Measurements from ENCODE around the gene PIP4P1. TPM values are rescaled to one million over a fixed set of nuclear protein-coding genes. Genes with fewer than 3 reads are reported as not detected.
"Not testable (repeated sequence)": the region's sequence is repeated elsewhere in the genome, so short reads cannot be mapped to it uniquely, and the experiment has no call there.

Gene PIP4P1
- total RNA-seq: 24.1 TPM

DNA sequence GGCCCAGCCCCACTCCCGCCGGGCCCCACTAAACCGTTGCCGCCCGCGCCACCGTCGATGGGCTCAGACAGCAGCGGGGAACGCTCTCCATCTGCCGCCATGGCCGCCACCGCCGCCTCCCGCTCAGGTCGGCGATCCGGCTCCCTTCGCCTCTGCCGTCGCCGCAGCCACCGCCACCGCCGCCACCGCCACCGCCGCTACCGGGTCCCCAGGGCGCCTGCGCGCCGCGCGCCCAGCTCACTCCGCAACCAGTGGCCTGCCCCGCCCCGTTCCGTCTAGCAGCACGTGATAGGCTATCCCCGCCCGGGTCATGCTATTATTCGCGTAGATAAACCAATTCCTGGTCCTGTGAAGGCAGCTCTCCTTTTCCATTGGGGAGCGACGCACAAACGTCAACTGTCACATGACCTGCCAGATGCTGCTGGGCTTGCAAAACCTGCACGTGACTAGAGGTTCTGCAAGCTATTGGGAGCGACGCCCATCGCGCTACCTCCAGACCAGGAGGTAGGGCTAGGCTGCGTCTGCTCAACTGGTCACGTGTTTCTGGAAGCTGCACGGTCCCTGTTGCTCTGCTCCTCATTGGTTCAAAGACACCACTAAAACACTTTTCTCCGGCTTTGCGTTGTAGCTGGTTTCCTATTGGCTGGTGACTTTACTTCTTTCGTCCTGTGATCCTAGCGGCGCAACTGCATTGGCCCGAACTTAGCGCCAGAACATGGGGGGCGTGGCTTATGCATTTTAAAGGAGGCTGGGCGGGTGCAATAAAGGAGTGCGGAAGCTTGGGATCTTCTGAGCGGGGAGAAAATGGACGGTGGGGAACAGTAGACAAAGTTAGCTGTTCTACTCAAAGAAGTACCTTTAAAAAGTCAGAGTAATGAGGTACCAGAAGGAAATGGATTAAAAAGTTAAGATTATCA lies at the start of gene PIP4P1:
TSS of gene PIP4P1 (minus strand) at position 210 of the 917 bp plus-strand sequence. CDS start at position 101, 109 bp downstream.
- intact Hi-C loops (cut with DNase I): loop anchor here (5.0 to 10.0 kb wide), 3 partner anchors 119 to 221 kb away; partner anchors contain the start of genes PARP2 and RNASE4
- Histone ChIP-seq H3K4me1 (peaks cover 38% of the 10 kb centered on the region), H3K27ac (peak within 1 kb of the TSS; percentile 98), H3K9me3 (no peaks in the 10 kb centered on the region), H3K4me3 (peak within 1 kb of the TSS; percentile 88 to 98), H3K36me3 (peaks cover 0 to 39% of the 10 kb centered on the region in 2 donors), H3K27me3 (no peaks in the 10 kb centered on the region)
- peak; percentile 100 for DNase-seq (ENCODE audit: extremely low spot score in 2 of 2)
- TF ChIP-seq, protein P1, sequence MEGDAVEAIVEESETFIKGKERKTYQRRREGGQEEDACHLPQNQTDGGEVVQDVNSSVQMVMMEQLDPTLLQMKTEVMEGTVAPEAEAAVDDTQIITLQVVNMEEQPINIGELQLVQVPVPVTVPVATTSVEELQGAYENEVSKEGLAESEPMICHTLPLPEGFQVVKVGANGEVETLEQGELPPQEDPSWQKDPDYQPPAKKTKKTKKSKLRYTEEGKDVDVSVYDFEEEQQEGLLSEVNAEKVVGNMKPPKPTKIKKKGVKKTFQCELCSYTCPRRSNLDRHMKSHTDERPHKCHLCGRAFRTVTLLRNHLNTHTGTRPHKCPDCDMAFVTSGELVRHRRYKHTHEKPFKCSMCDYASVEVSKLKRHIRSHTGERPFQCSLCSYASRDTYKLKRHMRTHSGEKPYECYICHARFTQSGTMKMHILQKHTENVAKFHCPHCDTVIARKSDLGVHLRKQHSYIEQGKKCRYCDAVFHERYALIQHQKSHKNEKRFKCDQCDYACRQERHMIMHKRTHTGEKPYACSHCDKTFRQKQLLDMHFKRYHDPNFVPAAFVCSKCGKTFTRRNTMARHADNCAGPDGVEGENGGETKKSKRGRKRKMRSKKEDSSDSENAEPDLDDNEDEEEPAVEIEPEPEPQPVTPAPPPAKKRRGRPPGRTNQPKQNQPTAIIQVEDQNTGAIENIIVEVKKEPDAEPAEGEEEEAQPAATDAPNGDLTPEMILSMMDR (IDR thresholded peaks at IDR 0.05): peak in 1 of 3 experiments; percentile 16
- TF ChIP-seq POLR2A (IDR thresholded peaks at IDR 0.05) (peak in 1 of 2 donors; percentile 90), POLR2AphosphoS5 (IDR thresholded peaks at IDR 0.05; ENCODE audit: insufficient read depth in 1 of 2, low read depth in 1 of 2) (peak; percentile 91 to 99)

DNA sequence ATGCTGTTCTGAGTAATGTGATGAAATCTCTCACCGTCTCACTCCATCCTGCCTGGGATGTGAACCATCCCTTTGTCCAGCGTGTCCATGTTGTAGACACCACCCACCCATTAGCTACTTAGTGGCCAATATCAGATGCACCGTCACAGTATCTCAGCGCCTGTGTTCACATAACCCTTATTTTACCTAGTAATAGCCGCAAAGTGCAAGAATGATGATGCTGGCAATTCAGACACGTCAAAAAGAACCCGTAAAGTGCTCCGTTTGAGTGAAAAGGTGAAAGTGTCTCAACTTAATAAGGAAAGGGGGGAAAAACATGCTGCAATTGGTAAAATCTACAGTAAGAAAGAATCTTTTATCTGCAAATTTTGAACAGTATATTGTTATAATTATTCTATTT lies 47.1 kb upstream of the PIP4P1 start:
- intact Hi-C loops (cut with DNase I): no loop called here
- TF ChIP-seq POLR2A (IDR thresholded peaks at IDR 0.05) (no peak), POLR2AphosphoS5 (IDR thresholded peaks at IDR 0.05; ENCODE audit: insufficient read depth in 1 of 2, low read depth in 1 of 2) (no peak)
- TF ChIP-seq, protein P1 (IDR thresholded peaks at IDR 0.05): no peak
- Histone ChIP-seq H3K27ac (no peak overlapping the region), H3K36me3 (no peaks in the 10 kb centered on the region), H3K4me1 (no peaks in the 10 kb centered on the region), H3K27me3 (no peaks in the 10 kb centered on the region), H3K9me3 (no peaks in the 10 kb centered on the region), H3K4me3 (no peak overlapping the region)
- no peak for DNase-seq (ENCODE audit: extremely low spot score in 2 of 2)

- H3K27me3 ChIP-seq; H3K4me3 ChIP-seq; H3K27ac ChIP-seq; DNase-seq (ENCODE audit: extremely low spot score in 2 of 2); H3K4me1 ChIP-seq; H3K36me3 ChIP-seq; intact Hi-C loops (cut with DNase I); H3K9me3 ChIP-seq: not testable (repeated sequence)
Measured at GRCh38 chr14:20507537-20507936, 46.3 kb upstream of the PIP4P1 start.

GRCh38 chr14:20506752-20507151 lies 45.5 kb upstream of the PIP4P1 start:
- H3K27me3 ChIP-seq; intact Hi-C loops (cut with DNase I); H3K27ac ChIP-seq; H3K4me1 ChIP-seq; H3K4me3 ChIP-seq; H3K9me3 ChIP-seq; H3K36me3 ChIP-seq; DNase-seq (ENCODE audit: extremely low spot score in 2 of 2): not testable (repeated sequence)

DNA sequence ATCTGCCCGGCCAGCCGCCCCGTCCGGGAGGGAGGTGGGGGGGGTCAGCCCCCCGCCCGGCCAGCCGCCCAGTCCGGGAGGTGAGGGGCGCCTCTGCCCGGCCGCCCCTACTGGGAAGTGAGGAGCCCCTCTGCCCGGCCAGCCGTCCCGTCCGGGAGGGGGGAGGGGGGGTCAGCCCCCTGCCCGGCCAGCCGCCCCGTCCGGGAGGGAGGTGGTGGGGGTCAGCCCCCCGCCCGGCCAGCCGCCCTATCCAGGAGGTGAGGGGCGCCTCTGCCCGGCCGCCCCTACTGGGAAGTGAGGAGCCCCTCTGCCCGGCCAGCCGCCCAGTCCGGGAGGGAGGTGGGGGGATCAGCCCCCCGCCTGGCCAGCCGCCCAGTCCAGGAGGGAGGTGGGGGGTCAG lies 45.0 kb upstream of the PIP4P1 start:
- H3K4me1 ChIP-seq; H3K36me3 ChIP-seq; H3K27ac ChIP-seq; intact Hi-C loops (cut with DNase I); H3K4me3 ChIP-seq; H3K9me3 ChIP-seq; H3K27me3 ChIP-seq; DNase-seq (ENCODE audit: extremely low spot score in 2 of 2): not testable (repeated sequence)

DNA sequence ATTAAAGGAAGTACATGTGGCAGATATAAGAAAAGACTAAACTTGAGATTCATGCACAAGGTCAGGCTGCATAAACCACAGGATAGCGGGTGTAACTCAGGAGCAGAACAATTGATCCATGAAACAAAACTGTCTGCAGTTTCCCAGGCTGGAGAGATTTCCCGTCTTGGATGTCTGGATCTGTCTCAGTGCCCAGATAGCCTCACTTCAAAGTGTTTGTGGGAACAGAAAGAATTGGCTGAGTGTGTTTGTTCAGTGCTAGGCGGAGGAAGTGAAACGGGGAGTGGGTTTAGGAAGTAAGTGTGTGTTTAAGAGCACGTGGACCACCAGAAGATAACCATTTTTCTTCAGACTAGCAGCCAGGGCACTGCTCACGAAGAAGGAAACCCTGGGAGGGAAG lies 42.7 kb upstream of the PIP4P1 start:
- intact Hi-C loops (cut with DNase I): no loop called here
- H3K27ac ChIP-seq: no peak overlapping the region
- H3K4me3 ChIP-seq: no peak overlapping the region
- H3K4me1 ChIP-seq: no peaks in the 10 kb centered on the region
- DNase-seq (ENCODE audit: extremely low spot score in 2 of 2): no peak
- no peaks in the 10 kb centered on the region for H3K27me3 ChIP-seq
- H3K9me3 ChIP-seq: no peaks in the 10 kb centered on the region
- TF ChIP-seq, protein P1 (IDR thresholded peaks at IDR 0.05): no peak
- TF ChIP-seq POLR2A (IDR thresholded peaks at IDR 0.05) (no peak), POLR2AphosphoS5 (IDR thresholded peaks at IDR 0.05; ENCODE audit: insufficient read depth in 1 of 2, low read depth in 1 of 2) (no peak)
- no peaks in the 10 kb centered on the region for H3K36me3 ChIP-seq

All from vagina (tissue), 2 donors.